Prostate gland (tissue), 2 donors: ENCODE measurements around the gene CDC14A.

Source experiments
- CTCF ChIP-seq, 4 experiments: fragments of 200-600 bp in 2 of 4; fragments of 450-650 bp in 2 of 4; sonication (generic) in 2 of 4; IDR thresholded peaks; 1 replicate in 3 of 4; 2 replicates in 1 of 4; pipeline ENCODE4 v1.5.1; 2016 to 2019; ENCODE audit warnings: antibody characterized with exemption in 4 of 4, mild to moderate bottlenecking in 2 of 4, moderate library complexity in 2 of 4
- POLR2A ChIP-seq: fragments of 450-650 bp; IDR thresholded peaks from one replicate; pipeline ENCODE4 v1.6.1; 2016; ENCODE audit warnings: antibody characterized with exemption, mild to moderate bottlenecking
- POLR2AphosphoS5 ChIP-seq: sonication (generic); formaldehyde crosslinking; IDR thresholded peaks from one replicate; pipeline ENCODE4 v1.6.1; 2017; ENCODE audit warnings: antibody characterized with exemption

GRCh38 chr1:100457683-100458082 lies 105.4 kb downstream of the CDC14A start:
- no peak for TF ChIP-seq POLR2AphosphoS5
- no peak for TF ChIP-seq CTCF (IDR thresholded peaks at IDR 0.05)
- TF ChIP-seq POLR2A, result no peak
